WI38 (cell line): Measurements from ENCODE around the gene MYRIP.
"Not testable (repeated sequence)": the region's sequence is repeated elsewhere in the genome, so short reads cannot be mapped to it uniquely, and the experiment has no call there.

Experiments
- H3K4me3 ChIP-seq: 2 replicates; pipeline ENCODE4 v1.5.1; 2011; ENCODE audit warnings: low read depth, mild to moderate bottlenecking, control low read depth, low read length
- TF ChIP-seq, protein P1 (sequence below): IDR thresholded peaks from 2 replicates; pipeline ENCODE4 v1.5.1; 2012; ENCODE audit warnings: low read depth, mild to moderate bottlenecking, control low read depth, low read length

Gene MYRIP

DNA sequence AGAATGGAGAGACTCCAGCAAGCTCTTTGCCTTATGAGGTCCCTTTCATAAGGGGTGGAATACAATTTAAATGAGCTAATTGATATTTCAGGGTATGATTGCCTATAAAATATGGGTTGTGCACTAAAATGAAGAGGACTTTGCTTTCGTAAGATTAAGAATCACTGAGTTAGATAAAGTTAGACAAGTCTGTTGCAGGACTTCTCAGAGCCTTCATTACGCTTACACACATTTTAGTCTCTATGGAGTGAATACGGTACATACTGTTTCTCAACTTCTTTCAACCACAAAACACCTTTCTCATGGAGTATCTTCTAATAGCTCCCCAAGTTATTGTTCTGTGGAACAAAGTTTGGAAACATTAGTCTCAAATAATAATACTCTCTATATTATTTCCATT, 17.8 kb upstream of the MYRIP start:
- no peak overlapping the region for H3K4me3 ChIP-seq
- TF ChIP-seq, protein P1, sequence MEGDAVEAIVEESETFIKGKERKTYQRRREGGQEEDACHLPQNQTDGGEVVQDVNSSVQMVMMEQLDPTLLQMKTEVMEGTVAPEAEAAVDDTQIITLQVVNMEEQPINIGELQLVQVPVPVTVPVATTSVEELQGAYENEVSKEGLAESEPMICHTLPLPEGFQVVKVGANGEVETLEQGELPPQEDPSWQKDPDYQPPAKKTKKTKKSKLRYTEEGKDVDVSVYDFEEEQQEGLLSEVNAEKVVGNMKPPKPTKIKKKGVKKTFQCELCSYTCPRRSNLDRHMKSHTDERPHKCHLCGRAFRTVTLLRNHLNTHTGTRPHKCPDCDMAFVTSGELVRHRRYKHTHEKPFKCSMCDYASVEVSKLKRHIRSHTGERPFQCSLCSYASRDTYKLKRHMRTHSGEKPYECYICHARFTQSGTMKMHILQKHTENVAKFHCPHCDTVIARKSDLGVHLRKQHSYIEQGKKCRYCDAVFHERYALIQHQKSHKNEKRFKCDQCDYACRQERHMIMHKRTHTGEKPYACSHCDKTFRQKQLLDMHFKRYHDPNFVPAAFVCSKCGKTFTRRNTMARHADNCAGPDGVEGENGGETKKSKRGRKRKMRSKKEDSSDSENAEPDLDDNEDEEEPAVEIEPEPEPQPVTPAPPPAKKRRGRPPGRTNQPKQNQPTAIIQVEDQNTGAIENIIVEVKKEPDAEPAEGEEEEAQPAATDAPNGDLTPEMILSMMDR, result no peak

DNA sequence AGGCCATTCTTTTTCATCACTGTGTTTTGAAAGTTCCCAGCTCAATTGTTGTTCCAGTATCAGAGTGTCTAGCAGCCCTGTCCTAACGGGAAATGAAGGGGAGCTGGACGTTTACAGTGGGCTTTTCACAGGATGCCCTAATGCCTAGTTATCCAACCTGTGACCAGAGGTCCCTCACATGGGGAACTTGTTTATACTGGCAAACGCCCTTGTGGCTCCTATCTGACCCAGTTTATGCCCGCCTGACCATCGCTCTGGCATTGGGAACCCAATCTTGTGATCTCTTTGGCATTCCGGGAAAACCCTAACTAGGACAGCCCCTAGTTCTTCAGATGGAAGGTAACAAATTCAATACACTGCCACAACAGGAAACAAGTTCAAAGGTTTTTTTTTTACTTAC, 14.5 kb upstream of the MYRIP start:
- TF ChIP-seq, protein P1, result no peak
- no peak overlapping the region for H3K4me3 ChIP-seq

DNA sequence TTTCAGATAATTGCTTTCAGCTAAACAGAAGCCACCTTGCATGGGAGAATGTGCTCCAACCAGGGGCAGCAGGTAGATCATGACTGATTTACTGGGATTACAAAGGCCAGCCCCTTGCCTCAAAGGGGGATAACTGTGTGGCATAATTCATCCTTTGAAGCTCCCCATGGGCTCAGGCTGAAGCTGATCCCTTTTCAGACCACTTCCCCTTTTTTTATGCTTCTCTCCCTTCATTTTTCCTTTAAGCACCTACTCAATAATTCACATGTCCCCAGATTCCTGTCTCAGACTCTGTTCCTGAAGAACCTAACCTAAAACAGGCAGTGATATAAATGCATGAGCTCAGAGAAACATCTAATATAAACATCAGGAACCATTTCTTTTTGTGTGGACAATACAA, 8.2 kb upstream of the MYRIP start:
- TF ChIP-seq, protein P1, result no peak
- H3K4me3 ChIP-seq, result no peak overlapping the region

DNA sequence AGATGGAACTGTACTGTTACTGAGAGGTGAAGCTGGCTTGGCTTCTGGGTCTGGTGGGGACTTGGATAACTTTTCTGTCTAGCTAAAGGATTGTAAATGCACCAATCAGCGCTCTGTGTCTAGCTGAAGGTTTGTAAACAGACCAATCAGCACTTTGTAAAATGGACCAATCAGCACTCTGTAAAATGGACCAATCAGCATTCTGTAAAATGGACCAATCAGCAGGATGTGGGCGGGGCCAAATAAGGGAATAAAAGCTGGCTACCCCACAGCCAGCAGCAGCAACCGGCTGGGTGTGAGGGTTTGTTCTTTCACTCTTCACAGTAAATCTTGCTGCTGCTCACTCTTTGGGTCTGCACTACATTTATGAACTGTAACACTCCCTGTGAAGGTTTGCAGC, 6.9 kb upstream of the MYRIP start:
- H3K4me3 ChIP-seq, result not testable (repeated sequence)

DNA sequence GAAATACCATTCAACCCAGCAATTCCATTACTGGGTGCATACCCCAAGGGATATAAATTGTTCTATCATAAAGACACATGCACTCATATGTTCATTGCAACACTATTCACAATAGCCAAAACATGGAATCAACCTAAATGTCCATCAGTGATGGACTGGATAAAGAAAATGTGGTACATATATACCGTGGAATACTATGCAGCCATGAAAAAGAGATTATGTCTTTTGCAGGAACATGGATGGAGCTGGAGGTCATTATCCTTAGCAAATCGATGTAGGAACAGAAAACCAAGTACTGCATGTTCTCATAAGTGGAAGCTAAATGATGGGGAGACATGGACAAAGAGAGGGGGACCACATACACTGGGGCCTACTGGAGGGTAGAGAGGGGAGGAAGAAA, 5.5 kb upstream of the MYRIP start:
- TF ChIP-seq, protein P1, result no peak
- H3K4me3 ChIP-seq, result no peak overlapping the region

DNA sequence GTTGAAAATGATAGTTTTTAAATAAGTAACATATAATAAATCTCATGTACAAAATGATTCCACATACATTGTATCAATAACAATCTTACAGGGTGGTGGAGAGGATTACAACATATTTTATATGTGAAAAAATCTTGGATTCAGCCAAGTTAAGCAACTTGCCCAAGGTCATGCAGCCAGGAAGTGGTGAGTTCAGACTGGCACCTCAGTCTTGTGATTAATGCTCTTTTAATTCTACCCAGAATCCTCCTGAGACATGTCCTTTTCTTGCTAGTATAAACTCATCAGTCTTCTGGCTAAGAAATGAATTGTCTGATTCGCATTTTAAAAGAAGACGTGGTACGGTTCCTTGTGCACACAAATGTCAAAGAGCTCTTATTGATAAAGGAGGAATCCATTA, 4.5 kb upstream of the MYRIP start:
- TF ChIP-seq, protein P1, result no peak
- no peak overlapping the region for H3K4me3 ChIP-seq

DNA sequence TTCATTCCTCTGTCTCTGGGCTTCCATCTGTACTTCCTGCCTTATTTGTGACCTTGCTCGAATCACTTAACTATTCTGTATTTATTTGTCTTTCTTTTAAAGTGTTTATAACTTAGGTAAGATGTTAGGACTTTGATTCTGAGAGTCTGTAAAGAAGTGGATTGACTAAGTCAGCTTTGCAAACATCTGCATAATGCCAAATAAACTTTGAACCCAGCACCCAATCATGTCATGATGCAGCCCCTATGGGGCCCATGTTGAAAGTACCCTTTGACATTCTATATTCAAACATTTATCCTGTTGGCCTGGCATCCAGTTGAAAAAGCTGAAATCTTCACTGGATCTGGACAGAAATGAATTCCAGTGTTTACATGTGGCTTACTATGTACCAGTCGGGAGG, 3.8 kb upstream of the MYRIP start:
- TF ChIP-seq, protein P1, result no peak
- no peak overlapping the region for H3K4me3 ChIP-seq

DNA sequence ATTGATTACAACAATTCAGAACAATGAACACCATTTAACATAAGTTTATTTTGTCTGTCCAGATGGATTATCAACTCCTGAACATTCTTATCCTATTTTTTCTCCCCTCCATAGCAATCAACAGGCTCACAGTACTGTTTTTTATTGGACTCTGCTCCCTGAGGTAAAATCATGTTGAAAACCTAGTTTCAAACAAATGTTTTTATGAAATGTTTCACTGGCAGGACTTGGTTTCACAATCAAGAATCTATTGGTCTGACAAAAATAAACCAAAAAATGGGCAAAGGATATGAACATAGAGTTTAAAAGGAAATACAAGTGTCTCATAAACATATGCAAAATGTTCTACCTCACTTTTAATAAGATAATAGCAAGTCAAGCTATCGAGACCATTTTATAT, 2.6 kb upstream of the MYRIP start:
- TF ChIP-seq, protein P1, result no peak
- no peak overlapping the region for H3K4me3 ChIP-seq
